HEK293 (cell line): ENCODE measurements around the gene MARCHF10.
A peak's percentile ranks its signal among the peaks of the same experiment; 100 is the strongest.
"Not testable (repeated sequence)": the region's sequence is repeated elsewhere in the genome, so short reads cannot be mapped to it uniquely, and the experiment has no call there.

ENCODE experiments used
- CTCF ChIA-PET: fragments of 350-600 bp; formaldehyde crosslinking; extraction: SDS; loops from one replicate; lab custom pipeline; 2021; ENCODE audit warnings: antibody characterized with exemption; lab: Yijun Ruan, JAX
- POLR2A ChIA-PET: fragments of 300-600 bp; formaldehyde crosslinking; extraction: SDS; loops from one replicate; lab custom pipeline; 2020; ENCODE audit warnings: antibody characterized with exemption, inconsistent platforms; lab: Yijun Ruan, JAX
- H3K27ac ChIP-seq: fragments of 200-500 bp; sonication (Bioruptor generic); 2 replicates; pipeline ENCODE4 v1.5.1; 2014; ENCODE audit warnings: low read depth, low read length, control low read depth, inconsistent platforms; ENCODE audit errors: extremely low read depth
- H3K36me3 ChIP-seq, 2 experiments: fragments of 200-500 bp in 1 of 2; sonication (Bioruptor generic) in 1 of 2; 1 replicate in 1 of 2; 2 replicates in 1 of 2; pipeline ENCODE4 v1.5.1; 2014 to 2017; ENCODE audit warnings: inconsistent platforms in 2 of 2, low read length in 2 of 2; ENCODE audit not compliant: control insufficient read depth in 2 of 2, insufficient read depth in 1 of 2
- H3K4me1 ChIP-seq: fragments of 200-500 bp; sonication (Bioruptor generic); 2 replicates; pipeline ENCODE4 v1.5.1; 2014; ENCODE audit warnings: mild to moderate bottlenecking, low read length, inconsistent platforms; ENCODE audit not compliant: control insufficient read depth, insufficient read depth
- H3K4me3 ChIP-seq: 2 replicates; pipeline ENCODE4 v1.5.1; 2011; ENCODE audit warnings: low read depth, mild to moderate bottlenecking, control low read depth, low read length, moderate library complexity
- H3K9me3 ChIP-seq: fragments of 200-500 bp; sonication (Bioruptor generic); 2 replicates; pipeline ENCODE4 v1.5.1; 2014; ENCODE audit warnings: low read depth, low read length, inconsistent platforms; ENCODE audit not compliant: control insufficient read depth, insufficient read depth
- GLIS1 ChIP-seq: fragments of 450-650 bp; formaldehyde crosslinking; IDR thresholded peaks from 2 replicates; pipeline ENCODE4 v1.5.1; 2016; ENCODE audit warnings: missing biosample characterization, missing genetic modification characterization
- HOXD13 ChIP-seq: sonication (generic); formaldehyde crosslinking; IDR thresholded peaks from 2 replicates; pipeline ENCODE4 v1.8.0; 2022; ENCODE audit warnings: missing genetic modification reagents, borderline replicate concordance
- KLF1 ChIP-seq: fragments of 450-650 bp; formaldehyde crosslinking; IDR thresholded peaks from 2 replicates; pipeline ENCODE4 v1.5.1; 2016; ENCODE audit warnings: missing biosample characterization, missing genetic modification characterization
- MZF1 ChIP-seq: fragments of 450-650 bp; formaldehyde crosslinking; IDR thresholded peaks from 2 replicates; pipeline ENCODE4 v1.5.1; 2017; ENCODE audit warnings: missing biosample characterization, missing genetic modification characterization, borderline replicate concordance
- PRDM4 ChIP-seq: fragments of 450-650 bp; formaldehyde crosslinking; IDR thresholded peaks from 2 replicates; pipeline ENCODE4 v1.5.1; 2017; ENCODE audit warnings: missing biosample characterization, missing genetic modification characterization
- SCRT2 ChIP-seq: fragments of 450-650 bp; formaldehyde crosslinking; IDR thresholded peaks from 2 replicates; pipeline ENCODE4 v1.5.1; 2016; ENCODE audit warnings: missing biosample characterization, missing genetic modification characterization
- ZIC2 ChIP-seq: fragments of 450-650 bp; formaldehyde crosslinking; IDR thresholded peaks from 2 replicates; pipeline ENCODE4 v1.5.1; 2016; ENCODE audit warnings: missing biosample characterization, missing genetic modification characterization
- ZNF274 ChIP-seq, 2 experiments: fragments of 200-500 bp in 1 of 2; fragments of 450-650 bp in 1 of 2; sonication (Bioruptor generic) in 1 of 2; formaldehyde crosslinking in 1 of 2; IDR thresholded peaks; 2 replicates each; pipeline versions ENCODE4 v1.5.1 to v1.6.1; 2014 to 2016; ENCODE audit warnings: borderline replicate concordance in 1 of 2, inconsistent platforms in 1 of 2, low read length in 1 of 2, missing biosample characterization in 1 of 2, missing genetic modification characterization in 1 of 2
- ZNF302 ChIP-seq: fragments of 450-650 bp; formaldehyde crosslinking; IDR thresholded peaks from 2 replicates; pipeline ENCODE4 v1.5.1; 2016; ENCODE audit warnings: missing biosample characterization, missing genetic modification characterization, low read depth
- ZNF335 ChIP-seq: fragments of 450-650 bp; formaldehyde crosslinking; conservative IDR thresholded peaks from 2 replicates; pipeline ENCODE4 v1.5.1; 2016; ENCODE audit warnings: missing biosample characterization, missing genetic modification characterization
- ZNF433 ChIP-seq: fragments of 450-650 bp; formaldehyde crosslinking; IDR thresholded peaks from 2 replicates; pipeline ENCODE4 v1.5.1; 2016; ENCODE audit warnings: missing biosample characterization, missing genetic modification characterization, low read depth
- ZNF529 ChIP-seq: fragments of 450-650 bp; formaldehyde crosslinking; IDR thresholded peaks from 2 replicates; pipeline ENCODE4 v1.5.1; 2017; ENCODE audit warnings: missing genetic modification characterization, missing biosample characterization; ENCODE audit not compliant: insufficient replicate concordance
- ZNF654 ChIP-seq: fragments of 450-650 bp; formaldehyde crosslinking; IDR thresholded peaks from 2 replicates; pipeline ENCODE4 v1.5.1; 2016; ENCODE audit warnings: low read depth, missing biosample characterization, missing genetic modification characterization
- ZNF792 ChIP-seq: fragments of 450-650 bp; formaldehyde crosslinking; IDR thresholded peaks from 2 replicates; pipeline ENCODE4 v1.5.1; 2016; ENCODE audit warnings: missing biosample characterization, missing genetic modification characterization
- TF ChIP-seq, protein P1 (sequence below): fragments of 450-650 bp; formaldehyde crosslinking; conservative IDR thresholded peaks from 2 replicates; pipeline ENCODE4 v1.5.1; 2016; ENCODE audit warnings: low read depth, missing biosample characterization, missing genetic modification characterization
- TF ChIP-seq, protein P2 (sequence below): fragments of 450-650 bp; formaldehyde crosslinking; IDR thresholded peaks from 2 replicates; pipeline ENCODE4 v1.5.1; 2016; ENCODE audit warnings: missing biosample characterization, missing genetic modification characterization, borderline replicate concordance

MARCHF10 gene

GRCh38 chr17:62695093-62695738 lies 112.9 kb downstream of the MARCHF10 start:
- H3K4me3 ChIP-seq, POLR2A ChIA-PET, H3K9me3 ChIP-seq, H3K4me1 ChIP-seq, H3K27ac ChIP-seq: not testable (repeated sequence)
- CTCF ChIA-PET: interaction anchor here (2.8 kb wide), 1 partner anchor 712 kb away, joined by 9 read pairs; no protein-coding TSS in a partner anchor
- peaks cover 0 to 16% of the 10 kb centered on the region in 2 experiments; a peak in 1 of 3 replicates for H3K36me3 ChIP-seq
- TF ChIP-seq ZIC2 (tag by site-specific recombination): peak; percentile 84
- peak; percentile 38; the same call in 1 of the 2 replicates for TF ChIP-seq GLIS1

- no peak overlapping the region for H3K4me3 ChIP-seq
- POLR2A ChIA-PET: no interaction called here
- peaks cover 0 to 21% of the 10 kb centered on the region in 2 experiments; a peak in 1 of 3 replicates for H3K36me3 ChIP-seq
- H3K9me3 ChIP-seq: no peaks in the 10 kb centered on the region
- TF ChIP-seq, protein P1, sequence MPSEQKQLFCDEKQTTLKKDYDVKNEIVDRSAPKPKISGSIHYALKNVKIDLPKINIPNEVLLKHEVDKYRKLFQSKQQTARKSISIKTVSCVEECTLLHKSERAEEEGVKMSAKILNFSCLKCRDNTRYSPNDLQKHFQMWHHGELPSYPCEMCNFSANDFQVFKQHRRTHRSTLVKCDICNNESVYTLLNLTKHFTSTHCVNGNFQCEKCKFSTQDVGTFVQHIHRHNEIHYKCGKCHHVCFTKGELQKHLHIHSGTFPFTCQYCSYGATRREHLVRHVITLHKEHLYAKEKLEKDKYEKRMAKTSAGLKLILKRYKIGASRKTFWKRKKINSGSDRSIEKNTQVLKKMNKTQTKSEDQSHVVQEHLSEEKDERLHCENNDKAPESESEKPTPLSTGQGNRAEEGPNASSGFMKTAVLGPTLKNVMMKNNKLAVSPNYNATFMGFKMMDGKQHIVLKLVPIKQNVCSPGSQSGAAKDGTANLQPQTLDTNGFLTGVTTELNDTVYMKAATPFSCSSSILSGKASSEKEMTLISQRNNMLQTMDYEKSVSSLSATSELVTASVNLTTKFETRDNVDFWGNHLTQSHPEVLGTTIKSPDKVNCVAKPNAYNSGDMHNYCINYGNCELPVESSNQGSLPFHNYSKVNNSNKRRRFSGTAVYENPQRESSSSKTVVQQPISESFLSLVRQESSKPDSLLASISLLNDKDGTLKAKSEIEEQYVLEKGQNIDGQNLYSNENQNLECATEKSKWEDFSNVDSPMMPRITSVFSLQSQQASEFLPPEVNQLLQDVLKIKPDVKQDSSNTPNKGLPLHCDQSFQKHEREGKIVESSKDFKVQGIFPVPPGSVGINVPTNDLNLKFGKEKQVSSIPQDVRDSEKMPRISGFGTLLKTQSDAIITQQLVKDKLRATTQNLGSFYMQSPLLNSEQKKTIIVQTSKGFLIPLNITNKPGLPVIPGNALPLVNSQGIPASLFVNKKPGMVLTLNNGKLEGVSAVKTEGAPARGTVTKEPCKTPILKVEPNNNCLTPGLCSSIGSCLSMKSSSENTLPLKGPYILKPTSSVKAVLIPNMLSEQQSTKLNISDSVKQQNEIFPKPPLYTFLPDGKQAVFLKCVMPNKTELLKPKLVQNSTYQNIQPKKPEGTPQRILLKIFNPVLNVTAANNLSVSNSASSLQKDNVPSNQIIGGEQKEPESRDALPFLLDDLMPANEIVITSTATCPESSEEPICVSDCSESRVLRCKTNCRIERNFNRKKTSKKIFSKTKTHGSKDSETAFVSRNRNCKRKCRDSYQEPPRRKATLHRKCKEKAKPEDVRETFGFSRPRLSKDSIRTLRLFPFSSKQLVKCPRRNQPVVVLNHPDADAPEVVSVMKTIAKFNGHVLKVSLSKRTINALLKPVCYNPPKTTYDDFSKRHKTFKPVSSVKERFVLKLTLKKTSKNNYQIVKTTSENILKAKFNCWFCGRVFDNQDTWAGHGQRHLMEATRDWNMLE: no peak
- TF ChIP-seq SCRT2 (tag by site-specific recombination) (0 out of 2 replicates have a peak, but pooled peaks have one; percentile 15), ZNF529 (tag by site-specific recombination) (no peak)
- TF ChIP-seq, protein P2, sequence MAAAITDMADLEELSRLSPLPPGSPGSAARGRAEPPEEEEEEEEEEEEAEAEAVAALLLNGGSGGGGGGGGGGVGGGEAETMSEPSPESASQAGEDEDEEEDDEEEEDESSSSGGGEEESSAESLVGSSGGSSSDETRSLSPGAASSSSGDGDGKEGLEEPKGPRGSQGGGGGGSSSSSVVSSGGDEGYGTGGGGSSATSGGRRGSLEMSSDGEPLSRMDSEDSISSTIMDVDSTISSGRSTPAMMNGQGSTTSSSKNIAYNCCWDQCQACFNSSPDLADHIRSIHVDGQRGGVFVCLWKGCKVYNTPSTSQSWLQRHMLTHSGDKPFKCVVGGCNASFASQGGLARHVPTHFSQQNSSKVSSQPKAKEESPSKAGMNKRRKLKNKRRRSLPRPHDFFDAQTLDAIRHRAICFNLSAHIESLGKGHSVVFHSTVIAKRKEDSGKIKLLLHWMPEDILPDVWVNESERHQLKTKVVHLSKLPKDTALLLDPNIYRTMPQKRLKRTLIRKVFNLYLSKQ (tag by site-specific recombination): no peak
- TF ChIP-seq, all 188 proteins: peak for 1
- CTCF ChIA-PET: interaction anchor here (0.6 to 2.8 kb wide), 7 partner anchors 22 to 713 kb away, joined by 3 to 9 read pairs (median 3); no protein-coding TSS in a partner anchor
- Histone ChIP-seq H3K4me1 (no peaks in the 10 kb centered on the region), H3K27ac (no peak overlapping the region)
These were observed 114.3 kb downstream of the MARCHF10 start for GRCh38 chr17:62693616-62694409.

DNA sequence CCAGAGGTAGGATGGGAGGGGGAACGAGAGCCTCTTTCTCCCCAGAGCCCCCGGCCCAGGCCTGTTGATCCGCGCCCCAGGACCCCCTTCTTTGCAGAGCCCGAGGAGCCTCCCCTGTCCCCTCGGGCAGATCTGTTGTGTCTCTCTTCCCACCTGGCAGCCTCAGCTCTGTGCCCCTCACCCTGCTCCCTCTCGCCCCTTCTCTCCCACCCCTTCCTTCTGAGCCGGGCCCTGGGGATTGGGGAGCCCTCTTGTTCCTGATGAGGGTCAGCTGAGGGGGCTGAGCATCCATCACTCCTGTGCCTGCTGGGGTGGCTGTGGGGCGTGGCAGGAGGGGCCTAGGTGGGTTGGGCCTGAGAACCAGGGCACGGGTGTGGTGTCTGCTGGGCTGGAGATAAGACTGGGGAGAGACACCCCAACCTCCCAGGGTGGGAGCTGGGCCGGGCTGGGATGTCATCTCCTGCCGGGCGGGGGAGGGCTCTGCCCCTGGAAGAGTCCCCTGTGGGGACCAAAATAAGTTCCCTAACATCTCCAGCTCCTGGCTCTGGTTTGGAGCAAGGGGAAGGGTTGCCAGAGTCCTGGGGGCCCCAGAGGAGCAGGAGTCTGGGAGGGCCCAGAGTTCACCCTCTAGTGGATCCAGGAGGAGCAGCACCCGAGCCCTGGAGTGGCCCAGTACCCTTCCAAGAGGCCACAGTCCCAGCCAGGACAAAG lies 115.2 kb downstream of the MARCHF10 start:
- CTCF ChIA-PET: interaction anchor here (0.6 to 2.8 kb wide), 8 partner anchors 21 to 714 kb away, joined by 3 to 9 read pairs (median 3); no protein-coding TSS in a partner anchor
- H3K4me3 ChIP-seq: no peak overlapping the region
- H3K4me1 ChIP-seq: no peaks in the 10 kb centered on the region
- H3K36me3 ChIP-seq: peaks cover 0 to 31% of the 10 kb centered on the region in 2 experiments; a peak in 1 of 3 replicates
- POLR2A ChIA-PET: no interaction called here
- TF ChIP-seq MZF1 (tag by site-specific recombination): no peak
- no peak for TF ChIP-seq ZNF433 (tag by site-specific recombination)
- no peak for TF ChIP-seq ZNF335
- TF ChIP-seq KLF1 (tag by site-specific recombination): peak; percentile 95
- TF ChIP-seq ZNF792: no peak
- no peak for TF ChIP-seq ZNF274 (IDR thresholded peaks at IDR 0.05; ENCODE audit: low read length)
- TF ChIP-seq ZNF274 (tag by site-specific recombination; IDR thresholded peaks at IDR 0.05; ENCODE audit: borderline replicate concordance): no peak
- TF ChIP-seq HOXD13 (CRISPR knock-in tag): no peak
- no peak for TF ChIP-seq PRDM4 (tag by site-specific recombination)
- no peak for TF ChIP-seq ZNF302 (tag by site-specific recombination)
- TF ChIP-seq ZNF654 (tag by site-specific recombination): peak; percentile 12
- peak; percentile 30; the same call in 1 of the 2 replicates for TF ChIP-seq GLIS1
- H3K27ac ChIP-seq: no peak overlapping the region
- H3K9me3 ChIP-seq: no peaks in the 10 kb centered on the region
